ENCODE measurements around the gene TTR.

- TF ChIP-seq CTCF (conservative IDR thresholded peaks at IDR 0.05; ENCODE audit: low read depth, low read length) = no peak
- no peak for TF ChIP-seq BHLHE40 (IDR thresholded peaks at IDR 0.05; ENCODE audit: low read depth, low read length)
- TF ChIP-seq POLR2A (IDR thresholded peaks at IDR 0.05; ENCODE audit: low read depth, low read length) = no peak
- no peak for TF ChIP-seq RAD21 (IDR thresholded peaks at IDR 0.05; ENCODE audit: low read length)
Observed at GRCh38 chr18:31579375-31579774, 12.3 kb upstream of the TTR start.
